ENCODE data around the gene URM1. TPM values are rescaled to one million over a fixed set of nuclear protein-coding genes. Genes with fewer than 3 reads are reported as not detected.
A peak's percentile ranks its signal among the peaks of the same experiment; 100 is the strongest.

The URM1 gene
- total RNA-seq, 1 experiment from 2014 or later, result 45.4 TPM

GRCh38 chr9:128388150-128388549, 17.0 kb downstream of the URM1 start:
- no peak for TF ChIP-seq REST (IDR thresholded peaks at IDR 0.05; ENCODE audit: insufficient read depth in 1 of 2, low read depth in 2 of 2, low read length in 1 of 2)
- TF ChIP-seq POLR2AphosphoS5 (IDR thresholded peaks at IDR 0.05; ENCODE audit: low read depth, low read length), result no peak
- no peak for TF ChIP-seq SIN3A (IDR thresholded peaks at IDR 0.05; ENCODE audit: borderline replicate concordance, insufficient read depth, low read depth, low read length)
- TF ChIP-seq TCF7L2 (IDR thresholded peaks at IDR 0.05; ENCODE audit: low read depth, low read length), result no peak
- no peak for TF ChIP-seq CTCF (IDR thresholded peaks at IDR 0.05)
- Histone ChIP-seq H3K9me3 (ENCODE audit: control insufficient read depth, insufficient read depth, low read depth, low read length) (no peaks in the 10 kb centered on the region), H3K27me3 (ENCODE audit: control insufficient read depth, insufficient read depth, low read length) (no peaks in the 10 kb centered on the region), H3K36me3 (ENCODE audit: control insufficient read depth, insufficient read depth, low read length) (no peaks in the 10 kb centered on the region), H3K4me3 (ENCODE audit: low read depth in 2 of 2, low read length in 2 of 2) (no peak overlapping the region), H3K27ac (ENCODE audit: low read length) (no peak overlapping the region), H3K4me1 (ENCODE audit: control insufficient read depth, insufficient read depth, low read length) (no peaks in the 10 kb centered on the region)
- in situ Hi-C loops (cut with HindIII; ENCODE audit: low pct_unique_long_range_greater_than_20kb, low sequenced_read_pairs), result no loop called here
- DNase-seq (ENCODE audit: low read depth, low spot score) (no peak), ATAC-seq (no peak)
- ChIA-PET POLR2A (no interaction called here), CTCF (interaction anchor here (0.6 kb wide), 1 partner anchor 37 kb away, joined by 3 read pairs; no protein-coding TSS in a partner anchor)
- BruUV-seq (replicated peaks), result no TSS peak
- intact Hi-C loops (cut with micrococcal nuclease; ENCODE audit: unreplicated experiment), result no loop called here

- Histone ChIP-seq H3K9me3 (ENCODE audit: control insufficient read depth, insufficient read depth, low read depth, low read length) (no peaks in the 10 kb centered on the region), H3K36me3 (ENCODE audit: control insufficient read depth, insufficient read depth, low read length) (no peaks in the 10 kb centered on the region), H3K27me3 (ENCODE audit: control insufficient read depth, insufficient read depth, low read length) (no peaks in the 10 kb centered on the region), H3K27ac (ENCODE audit: low read length) (no peak overlapping the region), H3K4me1 (ENCODE audit: control insufficient read depth, insufficient read depth, low read length) (no peaks in the 10 kb centered on the region), H3K4me3 (ENCODE audit: low read depth in 2 of 2, low read length in 2 of 2) (no peak overlapping the region)
- TF ChIP-seq POLR2AphosphoS5 (IDR thresholded peaks at IDR 0.05; ENCODE audit: low read depth, low read length) (no peak), REST (IDR thresholded peaks at IDR 0.05; ENCODE audit: insufficient read depth in 1 of 2, low read depth in 2 of 2, low read length in 1 of 2) (peak in 1 of 2 experiments; percentile 47; a peak in 1 of 4 replicates), TCF7L2 (IDR thresholded peaks at IDR 0.05; ENCODE audit: low read depth, low read length) (no peak), CTCF (IDR thresholded peaks at IDR 0.05) (no peak), SIN3A (IDR thresholded peaks at IDR 0.05; ENCODE audit: borderline replicate concordance, insufficient read depth, low read depth, low read length) (no peak)
- BruUV-seq (replicated peaks), result no TSS peak
- CTCF ChIA-PET, result interaction anchor here (0.8 kb wide), 1 partner anchor 28 kb away, joined by 4 read pairs; no protein-coding TSS in a partner anchor
- intact Hi-C loops (cut with micrococcal nuclease; ENCODE audit: unreplicated experiment), result no loop called here
- POLR2A ChIA-PET, result no interaction called here
- no peak for DNase-seq (ENCODE audit: low read depth, low spot score)
- no peak for ATAC-seq
- in situ Hi-C loops (cut with HindIII; ENCODE audit: low pct_unique_long_range_greater_than_20kb, low sequenced_read_pairs), result no loop called here
Measured at GRCh38 chr9:128389395-128390149, 18.4 kb downstream of the URM1 start.

Measured in Panc1 (cell line).